Epithelial cell of esophagus (primary cell): ENCODE data around the gene TACC3.

Experiments
- DNase-seq: peaks from one replicate; pipeline ENCODE4 v3.0.0; 2010; ENCODE audit warnings: low read depth
- H3K4me3 ChIP-seq: 2 replicates; pipeline ENCODE4 v1.5.1; 2011; ENCODE audit warnings: mild to moderate bottlenecking, low read length, control low read depth
- CTCF ChIP-seq: IDR thresholded peaks from 2 replicates; pipeline ENCODE4 v1.5.1; 2011; ENCODE audit warnings: low read depth, mild to moderate bottlenecking, low read length, control low read depth, inconsistent platforms; ENCODE audit not compliant: insufficient read depth; ENCODE audit errors: missing control alignments

The TACC3 gene

GRCh38 chr4:1721003-1721665 lies at the start of gene TACC3, which contains the start of gene TMEM129:
TACC3 (plus strand) TSS chr4:1721521; CDS start chr4:1723422, 1,901 bp downstream.
TMEM129 (minus strand) TSS chr4:1721323; CDS start chr4:1720837, 486 bp downstream.
- DNase-seq = peak; percentile 99
- peak within 1 kb of the TSS; percentile 80 for H3K4me3 ChIP-seq
- no peak for TF ChIP-seq CTCF

GRCh38 chr4:1673671-1674070 lies 47.6 kb upstream of the TACC3 start:
- no peak for DNase-seq
- H3K4me3 ChIP-seq = no peak overlapping the region

GRCh38 chr4:1674682-1675081 lies 46.6 kb upstream of the TACC3 start:
- no peak for TF ChIP-seq CTCF
- no peak for DNase-seq
- H3K4me3 ChIP-seq = no peak overlapping the region

More at GRCh38 chr4:1673671-1674070, 47.6 kb upstream of the TACC3 start:
- TF ChIP-seq CTCF = no peak

- no peak for TF ChIP-seq CTCF
- H3K4me3 ChIP-seq = no peak overlapping the region
- no peak for DNase-seq
These were observed 46.1 kb upstream of the TACC3 start for GRCh38 chr4:1675136-1675801.

- TF ChIP-seq CTCF = no peak
These were observed 45.6 kb upstream of the TACC3 start for GRCh38 chr4:1675802-1676137.

GRCh38 chr4:1676605-1677525 lies 44.5 kb upstream of the TACC3 start:
- H3K4me3 ChIP-seq = no peak overlapping the region
- DNase-seq = no peak
- no peak for TF ChIP-seq CTCF

More at GRCh38 chr4:1675802-1676137, 45.6 kb upstream of the TACC3 start:
- no peak for DNase-seq
- H3K4me3 ChIP-seq = no peak overlapping the region
